Adrenal gland (tissue), 5 donors: ENCODE measurements around the gene F12.

ENCODE experiments used
- CTCF ChIP-seq, 6 experiments: fragments of 450-650 bp in 4 of 6; fragments of 200-600 bp in 2 of 6; sonication (generic) in 1 of 6; IDR thresholded peaks; 1 replicate in 5 of 6; 2 replicates in 1 of 6; pipeline versions ENCODE4 v1.5.1 to v1.8.0; 2016 to 2021; ENCODE audit warnings: antibody characterized with exemption in 6 of 6, mild to moderate bottlenecking in 2 of 6, moderate library complexity in 1 of 6
- POLR2A ChIP-seq, 2 donors: fragments of 450-650 bp; IDR thresholded peaks; one replicate each; pipeline ENCODE4 v1.6.1; 2017; ENCODE audit warnings: antibody characterized with exemption in 2 of 2, mild to moderate bottlenecking in 2 of 2, moderate library complexity in 1 of 2
- donor health status: DM: no; HTN: no; CAD: no.

GRCh38 chr5:177392765-177393164 lies 16.6 kb downstream of the F12 start:
- TF ChIP-seq CTCF (IDR thresholded peaks at IDR 0.05) (no peak), POLR2A (IDR thresholded peaks at IDR 0.05) (no peak)
